BE2C (cell line): ENCODE results near the gene CTSE.

Experiments used
- DNase-seq: peaks from one replicate; pipeline ENCODE4 v3.0.0-alpha.2; 2020
- H3K27me3 ChIP-seq: fragments of 250-450 bp; sonication (Bioruptor Pico); 2 replicates; pipeline ENCODE4 v1.5.1; 2020; ENCODE audit warnings: mild to moderate bottlenecking
- H3K36me3 ChIP-seq: fragments of 250-450 bp; sonication (Bioruptor Pico); 2 replicates; pipeline ENCODE4 v1.5.1; 2020; ENCODE audit warnings: mild to moderate bottlenecking
- H3K4me1 ChIP-seq: fragments of 250-450 bp; sonication (Bioruptor Pico); 2 replicates; pipeline ENCODE4 v1.5.1; 2020
- H3K4me3 ChIP-seq: 2 replicates; pipeline ENCODE4 v1.5.1; 2011; ENCODE audit warnings: low read depth, low read length
- H3K9me3 ChIP-seq: fragments of 250-450 bp; sonication (Bioruptor Pico); 2 replicates; pipeline ENCODE4 v1.5.1; 2020
- TF ChIP-seq, protein P1 (sequence below): IDR thresholded peaks from 2 replicates; pipeline ENCODE4 v1.5.1; 2012; ENCODE audit warnings: mild to moderate bottlenecking, low read depth, low read length

CTSE gene

DNA sequence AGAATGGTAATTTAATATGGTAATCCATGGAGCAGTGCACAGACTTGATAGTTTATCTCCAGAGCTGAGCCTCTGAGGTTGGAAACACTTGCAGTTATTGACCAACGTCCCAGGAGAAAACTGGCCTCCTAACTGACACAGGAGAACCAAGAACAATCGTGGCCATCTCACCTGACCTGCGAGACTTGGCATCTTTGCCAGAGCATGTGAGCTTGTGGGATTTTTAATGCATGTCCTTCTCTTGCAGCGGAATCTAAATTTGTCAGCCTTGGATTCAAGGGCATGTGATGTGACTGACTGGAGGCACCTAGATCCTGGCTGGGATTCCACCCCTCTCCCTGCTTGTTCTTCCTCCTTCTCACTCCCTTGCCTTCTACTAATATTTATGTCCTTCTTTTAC lies 52.6 kb downstream of the CTSE start:
- H3K36me3 ChIP-seq = no peaks in the 10 kb centered on the region
- H3K4me1 ChIP-seq = no peaks in the 10 kb centered on the region; the same call in 1 of the 2 replicates
- H3K27me3 ChIP-seq = no peaks in the 10 kb centered on the region
- no peak for DNase-seq
- TF ChIP-seq, protein P1, sequence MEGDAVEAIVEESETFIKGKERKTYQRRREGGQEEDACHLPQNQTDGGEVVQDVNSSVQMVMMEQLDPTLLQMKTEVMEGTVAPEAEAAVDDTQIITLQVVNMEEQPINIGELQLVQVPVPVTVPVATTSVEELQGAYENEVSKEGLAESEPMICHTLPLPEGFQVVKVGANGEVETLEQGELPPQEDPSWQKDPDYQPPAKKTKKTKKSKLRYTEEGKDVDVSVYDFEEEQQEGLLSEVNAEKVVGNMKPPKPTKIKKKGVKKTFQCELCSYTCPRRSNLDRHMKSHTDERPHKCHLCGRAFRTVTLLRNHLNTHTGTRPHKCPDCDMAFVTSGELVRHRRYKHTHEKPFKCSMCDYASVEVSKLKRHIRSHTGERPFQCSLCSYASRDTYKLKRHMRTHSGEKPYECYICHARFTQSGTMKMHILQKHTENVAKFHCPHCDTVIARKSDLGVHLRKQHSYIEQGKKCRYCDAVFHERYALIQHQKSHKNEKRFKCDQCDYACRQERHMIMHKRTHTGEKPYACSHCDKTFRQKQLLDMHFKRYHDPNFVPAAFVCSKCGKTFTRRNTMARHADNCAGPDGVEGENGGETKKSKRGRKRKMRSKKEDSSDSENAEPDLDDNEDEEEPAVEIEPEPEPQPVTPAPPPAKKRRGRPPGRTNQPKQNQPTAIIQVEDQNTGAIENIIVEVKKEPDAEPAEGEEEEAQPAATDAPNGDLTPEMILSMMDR = no peak
- H3K4me3 ChIP-seq = no peak overlapping the region
- H3K9me3 ChIP-seq = no peaks in the 10 kb centered on the region

DNA sequence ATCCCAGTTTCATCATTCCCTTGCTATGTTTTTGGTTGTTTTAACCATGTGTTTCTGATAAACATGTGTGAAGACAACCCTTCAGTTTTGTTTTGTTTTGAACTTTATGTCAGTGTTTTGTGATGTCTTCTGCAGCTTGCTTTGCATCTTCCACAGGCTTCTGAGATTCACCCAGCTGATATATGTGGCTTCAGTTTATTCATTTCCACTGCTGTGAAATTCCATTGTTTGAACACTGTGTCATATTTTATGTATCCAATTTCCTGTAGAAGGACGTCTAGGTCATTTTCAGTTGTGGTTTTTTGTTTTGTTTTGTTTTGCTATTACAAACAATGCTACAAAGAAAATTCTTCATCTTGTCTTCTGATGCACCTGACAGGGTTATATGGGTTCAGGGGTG lies 53.2 kb downstream of the CTSE start:
- TF ChIP-seq, protein P1 = no peak
- no peaks in the 10 kb centered on the region for H3K36me3 ChIP-seq
- no peak overlapping the region for H3K4me3 ChIP-seq
- DNase-seq = no peak
- no peaks in the 10 kb centered on the region for H3K27me3 ChIP-seq
- no peaks in the 10 kb centered on the region; the same call in 1 of the 2 replicates for H3K4me1 ChIP-seq
- H3K9me3 ChIP-seq = no peaks in the 10 kb centered on the region

DNA sequence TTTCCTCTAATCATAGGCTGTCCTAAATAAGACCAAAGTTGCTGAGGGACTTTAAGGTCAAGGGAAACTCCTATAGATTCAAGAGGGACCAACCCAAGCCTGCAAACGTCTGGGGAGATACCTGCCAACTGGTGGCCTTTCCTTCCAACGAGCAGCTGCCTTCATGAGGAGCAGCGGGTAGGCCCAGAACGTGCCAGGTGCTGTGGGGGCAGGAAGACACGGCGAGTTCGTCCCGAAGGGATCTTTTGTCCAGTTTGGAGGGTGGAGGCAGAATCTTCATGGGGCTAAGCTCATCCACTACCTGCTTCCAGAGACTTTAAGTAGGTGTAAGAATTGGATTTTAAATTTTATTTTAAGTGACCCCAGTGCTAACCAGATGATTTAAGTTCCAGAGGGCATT lies 54.5 kb downstream of the CTSE start:
- H3K4me3 ChIP-seq = no peak overlapping the region
- H3K4me1 ChIP-seq = no peaks in the 10 kb centered on the region
- TF ChIP-seq, protein P1 = no peak
- DNase-seq = no peak
- no peaks in the 10 kb centered on the region for H3K9me3 ChIP-seq
- H3K27me3 ChIP-seq = no peaks in the 10 kb centered on the region
- H3K36me3 ChIP-seq = no peaks in the 10 kb centered on the region

DNA sequence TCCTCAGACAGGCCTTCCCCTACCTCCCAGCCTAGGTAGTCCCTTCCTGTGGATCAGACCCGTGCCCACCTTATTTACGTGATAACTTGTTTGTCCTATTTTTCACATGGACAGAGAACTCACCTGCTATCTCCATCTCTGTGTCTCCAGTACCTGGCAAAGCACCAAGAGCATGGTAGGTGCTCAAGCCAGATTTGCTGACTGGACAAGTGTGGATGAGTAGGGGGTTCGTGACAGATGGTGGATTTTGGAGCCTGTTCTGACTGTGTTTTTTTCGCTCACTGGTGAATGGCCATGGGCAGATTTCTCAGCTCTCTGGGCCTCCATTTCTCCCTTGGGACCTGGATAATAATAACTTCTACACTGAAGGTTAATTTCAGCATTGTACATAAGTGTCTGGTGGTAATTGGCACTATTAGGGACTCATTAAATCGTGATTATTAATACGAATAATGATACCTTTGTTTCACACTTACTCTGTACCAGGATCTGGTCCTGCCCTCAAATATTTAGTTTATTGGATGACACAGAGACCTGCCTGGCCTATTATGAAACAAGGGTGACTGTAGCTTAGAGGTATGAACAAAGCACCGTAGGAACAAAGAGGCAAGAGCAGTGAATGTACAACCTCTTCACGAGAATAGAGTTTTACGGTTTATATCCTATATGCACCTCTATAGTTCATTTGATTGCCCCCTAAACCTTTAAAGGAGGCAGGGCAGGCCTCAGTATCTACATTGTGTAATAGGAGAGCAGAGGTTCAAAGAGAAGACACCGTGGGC lies 56.0 kb downstream of the CTSE start:
- TF ChIP-seq, protein P1 = no peak
- Histone ChIP-seq H3K4me1 (no peaks in the 10 kb centered on the region), H3K27me3 (no peaks in the 10 kb centered on the region), H3K9me3 (no peaks in the 10 kb centered on the region), H3K4me3 (no peak overlapping the region), H3K36me3 (no peaks in the 10 kb centered on the region)
- no peak for DNase-seq

DNA sequence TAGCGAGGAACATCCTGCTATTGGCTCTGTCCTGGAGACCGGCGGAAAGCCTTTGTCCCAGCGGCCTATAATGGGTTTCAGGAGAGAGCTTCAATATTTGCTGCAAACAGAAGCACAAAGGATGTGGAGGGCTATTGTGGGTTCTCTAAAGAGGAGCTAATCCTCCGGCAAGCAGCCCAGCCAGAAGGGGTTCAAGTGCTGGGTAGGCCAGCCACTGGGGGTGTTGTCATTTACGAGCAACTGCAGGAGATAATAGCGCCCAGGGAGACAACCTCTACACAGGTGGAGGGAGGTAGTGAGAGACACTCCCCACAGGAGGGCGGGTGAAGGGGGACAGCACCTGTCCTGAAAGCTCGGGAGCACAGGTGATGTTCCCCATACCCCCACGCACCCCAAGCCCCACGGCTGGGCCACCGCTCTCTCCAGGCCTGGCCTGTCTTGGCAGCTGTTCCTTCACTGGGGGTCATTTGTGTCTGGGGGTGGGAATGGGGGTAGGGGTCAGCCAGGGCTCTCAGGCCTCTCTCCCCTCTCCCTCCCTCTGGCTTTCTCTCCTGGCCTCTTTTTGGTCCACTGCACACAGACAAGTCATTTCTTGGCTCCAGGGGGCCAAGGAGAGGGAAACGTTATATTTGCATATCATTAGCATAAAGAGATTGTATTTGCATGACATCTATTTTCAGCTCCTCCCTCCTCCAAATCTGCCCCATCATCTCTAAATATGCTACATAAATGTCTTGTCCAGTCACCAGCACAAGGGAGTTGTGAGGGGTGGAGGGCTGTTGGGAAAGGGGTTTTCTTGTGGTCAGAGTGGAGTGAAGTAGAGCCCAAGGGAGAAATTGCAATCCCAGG lies 58.4 kb downstream of the CTSE start:
- DNase-seq = no peak
- TF ChIP-seq, protein P1 = no peak

More for the DNA sequence above, 58.4 kb downstream of the CTSE start:
- H3K4me1 ChIP-seq = no peaks in the 10 kb centered on the region
- no peaks in the 10 kb centered on the region for H3K9me3 ChIP-seq
- no peak overlapping the region for H3K4me3 ChIP-seq
- H3K27me3 ChIP-seq = no peaks in the 10 kb centered on the region
- H3K36me3 ChIP-seq = no peaks in the 10 kb centered on the region
